ENCODE measurements around the gene CROT. TPM values are rescaled to one million over a fixed set of nuclear protein-coding genes. Genes with fewer than 3 reads are reported as not detected.
A peak's percentile ranks its signal among the peaks of the same experiment; 100 is the strongest.

Gene CROT
- total RNA-seq, 1 donor from 2014 or later, result 7.1 TPM

- H3K36me3 Mint-ChIP-seq (ENCODE audit: low read depth), result peaks cover 32% of the 10 kb centered on the region
- peaks cover 5% of the 10 kb centered on the region for H3K9me3 Mint-ChIP-seq
- H3K27me3 Mint-ChIP-seq, result no peaks in the 10 kb centered on the region
- no peaks in the 10 kb centered on the region for H3K4me1 Mint-ChIP-seq
- no peak overlapping the region for H3K4me3 Mint-ChIP-seq
- intact Hi-C loops (cut with micrococcal nuclease), result no loop called here
- no peak overlapping the region for H3K27ac Mint-ChIP-seq
- DNase-seq, result no peak
Observed at GRCh38 chr7:87359366-87359765, 13.9 kb downstream of the CROT start.

- Mint-ChIP-seq H3K27me3 (no peaks in the 10 kb centered on the region), H3K9me3 (peaks cover 1% of the 10 kb centered on the region)
- intact Hi-C loops (cut with micrococcal nuclease), result no loop called here
Observed at GRCh38 chr7:87361320-87361719, 15.9 kb downstream of the CROT start.

GRCh38 chr7:87363342-87363741, 17.9 kb downstream of the CROT start:
- intact Hi-C loops (cut with micrococcal nuclease), result no loop called here
- H3K27ac Mint-ChIP-seq, result no peak overlapping the region
- H3K4me3 Mint-ChIP-seq, result no peak overlapping the region
- no peak for DNase-seq
- no peaks in the 10 kb centered on the region for H3K27me3 Mint-ChIP-seq
- H3K4me1 Mint-ChIP-seq, result no peaks in the 10 kb centered on the region
- peaks cover 9% of the 10 kb centered on the region for H3K36me3 Mint-ChIP-seq (ENCODE audit: low read depth)
- no peaks in the 10 kb centered on the region for H3K9me3 Mint-ChIP-seq

More at GRCh38 chr7:87361320-87361719, 15.9 kb downstream of the CROT start:
- H3K36me3 Mint-ChIP-seq (ENCODE audit: low read depth), result peaks cover 17% of the 10 kb centered on the region
- no peak overlapping the region for H3K27ac Mint-ChIP-seq
- no peak overlapping the region for H3K4me3 Mint-ChIP-seq
- DNase-seq, result no peak
- H3K4me1 Mint-ChIP-seq, result no peaks in the 10 kb centered on the region

- Mint-ChIP-seq H3K27ac (no peak overlapping the region), H3K36me3 (ENCODE audit: low read depth) (peaks cover 6% of the 10 kb centered on the region), H3K9me3 (no peaks in the 10 kb centered on the region), H3K27me3 (no peaks in the 10 kb centered on the region), H3K4me1 (peaks cover 4% of the 10 kb centered on the region), H3K4me3 (no peak overlapping the region)
- no peak for DNase-seq
- intact Hi-C loops (cut with micrococcal nuclease), result no loop called here
Observed at GRCh38 chr7:87364246-87364645, 18.8 kb downstream of the CROT start.

- H3K27me3 Mint-ChIP-seq, result no peaks in the 10 kb centered on the region
- peaks cover 10% of the 10 kb centered on the region for H3K4me1 Mint-ChIP-seq
- H3K27ac Mint-ChIP-seq, result no peak overlapping the region
- DNase-seq, result peak; percentile 84
- peaks cover 6% of the 10 kb centered on the region for H3K36me3 Mint-ChIP-seq (ENCODE audit: low read depth)
- intact Hi-C loops (cut with micrococcal nuclease), result no loop called here
- H3K4me3 Mint-ChIP-seq, result no peak overlapping the region
- peaks cover 4% of the 10 kb centered on the region for H3K9me3 Mint-ChIP-seq
Observed at GRCh38 chr7:87369216-87369615, 23.8 kb downstream of the CROT start.

- no peaks in the 10 kb centered on the region for H3K27me3 Mint-ChIP-seq
- H3K27ac Mint-ChIP-seq, result no peak overlapping the region
- peaks cover 8% of the 10 kb centered on the region for H3K36me3 Mint-ChIP-seq (ENCODE audit: low read depth)
- no peak overlapping the region for H3K4me3 Mint-ChIP-seq
- H3K4me1 Mint-ChIP-seq, result peaks cover 10% of the 10 kb centered on the region
- DNase-seq, result no peak
- peaks cover 4% of the 10 kb centered on the region for H3K9me3 Mint-ChIP-seq
- intact Hi-C loops (cut with micrococcal nuclease), result no loop called here
Observed at GRCh38 chr7:87370660-87371180, 25.3 kb downstream of the CROT start.

- peaks cover 7% of the 10 kb centered on the region for H3K36me3 Mint-ChIP-seq (ENCODE audit: low read depth)
- no peak for DNase-seq
- intact Hi-C loops (cut with micrococcal nuclease), result no loop called here
- H3K9me3 Mint-ChIP-seq, result peaks cover under 1% of the 10 kb centered on the region
- H3K27me3 Mint-ChIP-seq, result no peaks in the 10 kb centered on the region
- H3K4me1 Mint-ChIP-seq, result peaks cover under 1% of the 10 kb centered on the region
- H3K4me3 Mint-ChIP-seq, result no peak overlapping the region
- H3K27ac Mint-ChIP-seq, result no peak overlapping the region
Observed at GRCh38 chr7:87375662-87376435, 30.4 kb downstream of the CROT start.

- intact Hi-C loops (cut with micrococcal nuclease), result no loop called here
- Mint-ChIP-seq H3K9me3 (peaks cover 6% of the 10 kb centered on the region), H3K4me3 (no peak overlapping the region), H3K4me1 (no peaks in the 10 kb centered on the region), H3K27ac (no peak overlapping the region), H3K36me3 (ENCODE audit: low read depth) (peaks cover 26% of the 10 kb centered on the region), H3K27me3 (no peaks in the 10 kb centered on the region)
- DNase-seq, result no peak
Observed at GRCh38 chr7:87380905-87381304, 35.4 kb downstream of the CROT start.

- DNase-seq, result no peak
- Mint-ChIP-seq H3K9me3 (peaks cover 15% of the 10 kb centered on the region), H3K4me3 (no peak overlapping the region), H3K4me1 (peaks cover 15% of the 10 kb centered on the region), H3K27ac (no peak overlapping the region), H3K36me3 (ENCODE audit: low read depth) (peaks cover 37% of the 10 kb centered on the region), H3K27me3 (no peaks in the 10 kb centered on the region)
- intact Hi-C loops (cut with micrococcal nuclease), result no loop called here
Observed at GRCh38 chr7:87391020-87391701, 45.7 kb downstream of the CROT start.

GRCh38 chr7:87395442-87396020, 50.1 kb downstream of the CROT start:
- intact Hi-C loops (cut with micrococcal nuclease), result no loop called here
- peaks cover 20% of the 10 kb centered on the region for H3K36me3 Mint-ChIP-seq (ENCODE audit: low read depth)
- DNase-seq, result no peak
- peaks cover 15% of the 10 kb centered on the region for H3K4me1 Mint-ChIP-seq
- peaks cover 3% of the 10 kb centered on the region for H3K9me3 Mint-ChIP-seq
- H3K27ac Mint-ChIP-seq, result no peak overlapping the region
- H3K27me3 Mint-ChIP-seq, result no peaks in the 10 kb centered on the region
- H3K4me3 Mint-ChIP-seq, result no peak overlapping the region

- Mint-ChIP-seq H3K9me3 (peaks cover 3% of the 10 kb centered on the region), H3K27me3 (no peaks in the 10 kb centered on the region), H3K4me3 (no peak overlapping the region), H3K36me3 (ENCODE audit: low read depth) (peaks cover 15% of the 10 kb centered on the region), H3K4me1 (peaks cover under 1% of the 10 kb centered on the region), H3K27ac (no peak overlapping the region)
- intact Hi-C loops (cut with micrococcal nuclease), result no loop called here
- DNase-seq, result no peak
Observed at GRCh38 chr7:87398446-87398845, 53.0 kb downstream of the CROT start.

GRCh38 chr7:87404674-87405073, 59.2 kb downstream of the CROT start:
- Mint-ChIP-seq H3K9me3 (no peaks in the 10 kb centered on the region), H3K27ac (no peak overlapping the region), H3K27me3 (peaks cover 3% of the 10 kb centered on the region), H3K4me1 (no peaks in the 10 kb centered on the region), H3K4me3 (no peak overlapping the region), H3K36me3 (ENCODE audit: low read depth) (peaks cover 2% of the 10 kb centered on the region)
- intact Hi-C loops (cut with micrococcal nuclease), result no loop called here
- no peak for DNase-seq

GRCh38 chr7:87411186-87411585, 65.7 kb downstream of the CROT start:
- Mint-ChIP-seq H3K27me3 (peaks cover 3% of the 10 kb centered on the region), H3K4me1 (no peaks in the 10 kb centered on the region), H3K27ac (no peak overlapping the region), H3K36me3 (ENCODE audit: low read depth) (no peaks in the 10 kb centered on the region), H3K9me3 (no peaks in the 10 kb centered on the region), H3K4me3 (no peak overlapping the region)
- intact Hi-C loops (cut with micrococcal nuclease), result no loop called here
- no peak for DNase-seq

- DNase-seq, result no peak
- no peak overlapping the region for H3K27ac Mint-ChIP-seq
- no peaks in the 10 kb centered on the region for H3K9me3 Mint-ChIP-seq
- no peak overlapping the region for H3K4me3 Mint-ChIP-seq
- H3K27me3 Mint-ChIP-seq, result peaks cover 2% of the 10 kb centered on the region
- H3K36me3 Mint-ChIP-seq (ENCODE audit: low read depth), result no peaks in the 10 kb centered on the region
- intact Hi-C loops (cut with micrococcal nuclease), result no loop called here
- no peaks in the 10 kb centered on the region for H3K4me1 Mint-ChIP-seq
Observed at GRCh38 chr7:87413029-87413428, 67.6 kb downstream of the CROT start.

Data from activated CD4-positive, alpha-beta T cell treated with anti-CD3 and anti-CD28 coated beads, Interleukin-2, amount 10 ng/mL, durations not matched to agents 24 days and 14 days (primary cell).